NCI-H2196 (cell line): ENCODE measurements around the gene IFI6.
"Not testable (repeated sequence)": the region's sequence is repeated elsewhere in the genome, so short reads cannot be mapped to it uniquely, and the experiment has no call there.

ENCODE experiments used
- DNase-seq: peaks from one replicate; lab custom pipeline; 2025; ENCODE audit not compliant: unreplicated experiment; lab: John Stamatoyannopoulos, UW

IFI6 gene

DNA sequence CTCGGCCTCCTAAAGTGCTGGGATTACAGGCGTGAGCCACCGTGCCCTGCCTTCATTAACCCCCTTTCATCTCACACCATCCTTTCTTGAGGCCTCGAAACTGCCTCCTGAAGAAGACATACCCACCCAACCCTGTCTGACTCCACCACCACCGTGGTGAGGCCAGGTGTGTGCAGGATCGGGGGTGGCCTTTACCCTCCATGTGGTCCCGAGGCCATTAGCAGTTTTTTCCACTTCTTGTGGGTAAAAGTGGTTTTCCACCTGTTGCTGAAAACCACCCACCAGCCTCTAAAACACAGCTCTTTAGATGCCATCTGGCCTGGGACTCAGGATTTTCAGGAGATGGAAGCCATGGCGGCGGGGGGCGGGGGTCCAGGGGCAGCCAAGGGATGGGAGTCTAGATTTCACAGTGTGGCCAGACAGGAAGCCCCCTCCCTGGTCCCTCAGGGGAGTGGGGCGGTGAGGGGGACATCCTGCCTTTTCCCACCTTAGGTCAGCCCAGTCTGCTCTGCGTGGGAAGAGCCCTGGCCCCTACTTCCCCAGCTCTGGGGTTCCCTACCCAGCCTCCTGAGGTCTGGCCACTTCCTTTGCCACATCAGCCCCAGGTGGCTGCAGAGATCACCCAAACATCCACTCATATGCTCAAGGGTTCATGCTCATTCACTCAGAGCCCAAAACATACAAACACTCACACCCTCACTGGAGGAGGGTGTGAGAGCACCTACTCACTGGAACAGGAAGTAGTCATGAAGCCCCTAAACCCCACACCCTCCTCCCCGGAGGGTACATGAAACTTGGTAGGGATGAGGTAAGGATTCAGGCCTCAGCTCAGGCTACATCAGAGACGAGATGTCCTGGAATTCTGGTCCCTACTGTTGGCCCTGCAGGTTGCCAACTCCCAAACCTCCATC, 39.4 kb downstream of the IFI6 start:
- no peak for DNase-seq

DNA sequence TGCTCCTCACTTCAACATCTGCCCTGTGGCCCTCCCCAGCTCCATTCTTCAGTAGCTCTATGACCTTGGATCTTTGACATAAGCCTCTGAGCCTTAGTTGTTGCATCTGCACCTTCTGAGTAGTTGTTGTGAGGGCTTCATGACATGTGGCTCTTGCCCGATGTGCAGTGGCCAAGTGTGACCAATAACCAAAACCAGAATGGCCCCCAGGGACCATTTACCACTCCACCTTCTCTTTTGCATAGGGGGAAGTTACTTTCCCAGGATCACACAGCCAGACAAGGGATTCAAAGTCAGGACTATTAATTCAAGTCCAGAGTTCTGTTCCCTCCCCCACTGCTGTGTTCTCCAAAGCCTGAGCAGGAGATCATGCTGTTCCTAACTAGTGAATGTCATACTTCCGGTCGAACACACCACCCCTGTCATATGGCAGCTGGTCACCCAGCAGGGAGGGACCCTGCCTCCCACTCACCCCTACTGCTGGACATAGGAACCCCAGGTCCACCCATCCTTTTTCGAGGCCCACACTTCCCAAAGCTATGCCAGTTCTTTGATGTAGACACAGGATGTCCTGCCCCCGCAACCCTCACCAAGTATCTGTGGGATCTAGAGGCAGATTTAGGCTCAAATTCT, 41.0 kb downstream of the IFI6 start:
- no peak for DNase-seq

DNA sequence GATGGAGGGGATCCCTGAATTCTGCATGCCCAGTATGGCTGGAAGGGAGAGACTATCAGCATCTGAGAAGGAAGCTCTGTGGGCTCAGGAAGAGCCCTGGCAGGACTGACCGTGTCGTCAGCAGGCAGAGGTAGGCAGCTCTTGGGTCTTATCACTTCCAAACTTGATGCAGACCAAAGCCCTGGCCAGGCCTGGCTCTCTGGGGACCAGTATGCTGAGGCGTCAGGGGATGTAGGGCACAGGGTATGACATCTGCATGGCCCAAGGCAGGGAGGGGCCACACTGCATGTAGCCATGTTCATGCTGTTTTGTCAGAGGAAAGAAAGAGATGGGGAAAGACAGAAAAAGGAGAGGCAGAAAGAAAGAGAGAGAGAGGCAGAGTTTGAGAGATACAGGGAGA, 43.3 kb downstream of the IFI6 start:
- DNase-seq: no peak

DNA sequence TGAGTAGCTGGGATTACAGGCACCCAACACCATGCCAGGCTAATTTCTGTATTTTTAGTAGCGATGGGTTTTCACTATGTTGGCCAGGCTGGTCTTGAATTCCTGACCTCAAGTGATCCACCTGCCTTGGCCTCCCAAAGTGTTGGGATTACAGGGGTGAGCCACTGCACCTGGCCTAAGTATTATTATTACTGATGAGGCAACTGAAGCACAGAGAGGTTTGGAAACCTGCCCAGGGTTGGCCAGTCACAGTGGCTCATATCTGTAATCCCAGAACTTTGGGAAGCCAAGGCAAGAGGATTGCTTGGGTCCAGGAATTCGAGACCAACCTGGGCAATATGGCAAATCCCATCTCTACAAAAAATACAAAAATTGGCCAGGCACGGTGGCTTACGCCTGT, 44.3 kb downstream of the IFI6 start:
- not testable (repeated sequence) for DNase-seq

DNA sequence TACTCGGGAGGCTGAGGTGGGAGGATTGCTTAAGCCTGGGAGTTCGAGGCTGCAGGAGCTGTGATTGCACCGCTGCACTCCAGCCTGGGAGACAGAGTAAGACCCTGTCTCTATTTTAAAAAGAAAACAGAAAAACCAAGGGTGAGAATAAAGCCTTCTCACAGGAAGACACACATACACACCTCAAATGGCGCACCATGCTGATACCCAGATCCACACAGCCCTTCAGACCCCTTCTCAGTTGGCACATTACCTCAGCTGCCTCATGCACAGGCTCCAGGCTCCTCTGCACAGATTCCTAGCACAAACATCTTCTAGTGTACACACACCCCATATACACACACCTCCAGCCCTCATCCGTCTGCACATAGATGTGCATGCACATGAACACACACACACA, 44.9 kb downstream of the IFI6 start:
- DNase-seq: no peak

DNA sequence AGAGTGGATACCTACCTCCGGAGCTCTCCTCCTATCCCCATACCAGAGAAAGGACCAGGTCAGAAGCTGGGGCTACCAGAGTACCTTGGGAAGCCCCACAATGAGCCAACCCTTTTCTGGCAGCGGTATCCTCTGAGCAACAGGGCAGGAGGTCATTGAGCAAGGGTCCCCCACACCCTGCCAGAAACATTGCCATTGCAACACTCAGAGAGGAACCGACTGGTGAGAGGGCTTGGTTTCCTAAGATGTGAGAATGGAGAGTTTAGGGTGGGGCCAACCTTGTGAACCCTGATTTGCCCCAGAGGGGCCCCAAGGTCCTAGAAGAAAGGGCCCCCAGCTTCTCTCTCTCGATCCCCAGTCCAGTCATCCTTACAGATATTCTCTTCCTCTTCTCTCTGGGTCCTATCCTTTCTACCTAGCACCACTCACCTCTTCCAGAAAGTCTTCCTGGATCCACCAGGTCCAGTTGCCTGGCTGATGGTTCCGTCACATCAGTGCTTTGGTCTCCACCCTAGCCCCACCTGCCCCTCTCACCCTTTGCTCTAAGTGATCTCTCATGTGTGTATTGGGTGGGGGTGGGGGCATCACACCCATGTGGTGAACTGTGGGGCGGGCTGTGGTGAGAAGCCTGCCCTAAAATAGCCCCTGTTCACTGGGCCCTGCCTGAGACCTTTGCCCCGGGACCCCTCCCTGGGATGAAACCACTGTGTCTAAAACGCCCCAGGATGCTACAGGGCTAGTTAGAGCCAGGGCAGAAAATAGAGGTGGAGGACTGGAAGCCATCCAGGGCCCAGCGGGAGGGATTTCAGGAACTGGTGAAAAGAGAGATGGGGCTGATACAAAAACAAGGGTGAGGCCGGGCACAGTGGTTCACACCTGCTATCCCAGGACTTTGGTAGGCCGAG, 45.7 kb downstream of the IFI6 start:
- DNase-seq: no peak

DNA sequence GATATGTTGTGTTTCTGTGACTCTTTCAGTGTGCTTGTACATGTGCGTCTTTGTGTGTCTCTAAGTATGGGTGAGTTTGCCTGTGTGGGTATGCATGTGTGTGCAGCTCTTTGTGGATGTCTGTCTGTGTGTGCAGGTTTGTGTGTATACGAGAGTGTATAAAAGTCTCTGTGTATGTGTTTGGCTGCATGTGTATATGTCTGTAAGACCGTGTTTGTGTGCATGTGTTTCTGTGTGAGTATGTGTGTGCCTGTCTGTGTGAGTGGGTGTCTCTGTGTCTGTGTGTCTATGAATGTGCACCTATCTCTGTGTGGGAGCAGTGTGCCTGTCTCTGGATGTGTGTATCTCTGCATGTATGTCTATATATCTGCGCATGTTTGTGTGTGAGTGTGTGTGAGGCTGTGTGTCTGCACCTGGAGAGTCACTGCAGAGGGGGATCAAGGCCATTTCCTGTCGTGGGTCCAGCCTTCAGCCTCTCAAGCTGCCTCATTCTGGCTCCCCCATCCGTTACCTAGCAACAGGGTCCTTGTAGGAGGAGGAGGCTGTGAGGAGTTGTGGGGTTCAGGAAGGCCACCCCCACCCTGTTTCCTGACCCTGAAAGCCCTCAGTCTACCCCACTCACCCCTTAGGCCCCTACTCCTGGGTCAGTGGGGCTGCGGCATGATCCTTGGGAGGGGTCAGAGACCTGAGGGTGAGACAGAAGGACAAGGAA, 47.4 kb downstream of the IFI6 start:
- peak; percentile 66 for DNase-seq

DNA sequence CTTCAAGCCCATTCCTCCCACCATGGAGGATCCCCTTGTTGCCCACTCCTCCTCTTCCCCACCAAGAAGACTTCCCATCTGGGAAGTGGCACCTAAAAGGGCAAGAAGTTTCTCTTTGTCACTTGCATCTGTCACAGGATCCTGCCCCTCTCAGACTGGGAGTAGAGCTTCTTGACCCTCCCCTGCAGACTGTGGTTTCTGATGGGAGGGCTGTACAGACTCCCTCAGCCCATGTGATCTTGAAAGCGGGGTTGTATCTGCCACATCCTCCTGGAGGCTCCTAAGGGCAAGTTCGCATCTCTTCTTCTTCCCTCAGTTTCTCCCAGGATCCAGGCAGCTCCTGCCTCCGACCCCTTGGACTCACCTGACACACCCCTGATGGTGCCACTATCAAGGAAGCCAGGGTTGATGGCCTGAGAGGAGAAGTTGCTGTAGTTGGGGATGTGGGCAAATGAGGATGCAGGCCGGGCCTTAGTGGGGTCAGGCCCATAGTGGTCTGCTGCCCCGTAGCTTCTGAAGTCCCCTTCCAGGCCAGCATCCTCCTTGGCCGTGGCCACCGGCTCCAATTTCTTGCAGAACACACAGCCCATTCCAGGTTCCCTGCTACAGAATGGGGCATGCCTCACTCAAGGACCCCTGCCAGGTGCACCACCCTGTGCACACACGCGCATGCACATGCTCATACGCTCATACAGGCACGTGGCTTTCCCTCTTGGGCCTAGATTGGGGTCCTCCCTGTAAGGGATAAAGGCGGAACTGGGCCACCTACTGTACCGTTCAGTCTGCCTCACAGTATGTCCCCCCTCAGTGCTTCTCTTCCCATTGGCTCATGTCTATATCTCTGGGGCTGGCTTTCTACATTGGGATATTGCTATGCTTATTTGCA, 48.4 kb downstream of the IFI6 start:
- no peak for DNase-seq

DNA sequence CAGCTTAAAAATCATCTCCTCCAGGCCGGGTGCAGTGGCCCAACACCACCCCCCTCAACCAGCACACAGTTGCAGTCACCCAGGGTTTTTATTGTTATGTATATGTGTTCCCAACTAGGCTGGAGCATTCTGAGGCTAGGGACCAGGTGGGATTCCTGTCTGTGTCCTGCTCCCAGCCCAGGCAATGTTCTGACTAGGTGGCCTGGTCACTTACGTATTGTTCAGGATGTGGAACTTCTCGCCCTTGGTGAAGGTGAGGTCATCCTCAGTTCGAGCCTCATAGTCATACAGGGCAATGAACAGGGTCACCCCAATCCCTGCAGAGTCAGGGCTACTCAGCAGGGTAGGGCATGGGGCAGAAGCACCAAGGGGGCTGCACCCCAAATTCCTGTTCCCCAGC, 49.2 kb downstream of the IFI6 start:
- DNase-seq: no peak

DNA sequence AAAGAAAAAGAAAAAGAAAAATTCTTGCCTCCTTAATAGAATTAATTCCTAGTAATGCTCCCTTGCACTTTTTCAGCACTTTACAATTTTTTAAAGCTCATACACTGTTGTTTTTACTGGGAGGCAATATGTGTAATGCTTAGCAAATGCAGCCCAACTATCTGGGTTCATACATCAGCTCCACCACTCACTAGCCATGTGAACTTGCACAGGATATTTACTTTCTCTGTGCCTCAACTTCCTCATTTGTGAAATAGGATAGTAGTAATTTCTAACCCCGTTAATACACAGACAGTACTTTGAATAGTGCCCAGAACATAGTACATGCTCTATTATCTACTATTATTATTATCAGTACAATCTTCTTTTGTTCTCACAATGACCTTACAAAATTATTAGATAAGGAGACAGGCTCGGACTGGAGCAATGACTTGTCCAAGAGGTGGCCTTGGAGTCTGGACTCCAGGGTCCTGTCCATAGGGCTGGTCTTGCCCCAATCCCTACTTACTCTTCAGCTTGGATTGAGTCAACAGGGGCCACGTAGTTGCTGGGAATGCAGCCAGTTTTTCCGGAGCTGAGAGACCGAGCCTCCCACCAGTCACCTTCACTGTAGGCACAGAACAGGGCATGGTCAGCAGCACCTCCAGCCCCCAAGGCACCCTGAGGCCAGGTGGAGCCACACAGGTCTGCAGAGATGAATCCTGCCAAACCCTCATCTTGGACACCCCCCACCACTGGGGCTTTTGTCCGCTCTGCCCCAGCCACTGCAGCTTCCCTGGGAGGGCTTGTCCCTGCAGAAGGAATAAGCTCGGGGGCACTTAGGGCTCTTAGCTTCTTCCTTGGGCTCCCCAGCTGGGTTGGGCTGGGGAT, 50.7 kb downstream of the IFI6 start:
- no peak for DNase-seq

DNA sequence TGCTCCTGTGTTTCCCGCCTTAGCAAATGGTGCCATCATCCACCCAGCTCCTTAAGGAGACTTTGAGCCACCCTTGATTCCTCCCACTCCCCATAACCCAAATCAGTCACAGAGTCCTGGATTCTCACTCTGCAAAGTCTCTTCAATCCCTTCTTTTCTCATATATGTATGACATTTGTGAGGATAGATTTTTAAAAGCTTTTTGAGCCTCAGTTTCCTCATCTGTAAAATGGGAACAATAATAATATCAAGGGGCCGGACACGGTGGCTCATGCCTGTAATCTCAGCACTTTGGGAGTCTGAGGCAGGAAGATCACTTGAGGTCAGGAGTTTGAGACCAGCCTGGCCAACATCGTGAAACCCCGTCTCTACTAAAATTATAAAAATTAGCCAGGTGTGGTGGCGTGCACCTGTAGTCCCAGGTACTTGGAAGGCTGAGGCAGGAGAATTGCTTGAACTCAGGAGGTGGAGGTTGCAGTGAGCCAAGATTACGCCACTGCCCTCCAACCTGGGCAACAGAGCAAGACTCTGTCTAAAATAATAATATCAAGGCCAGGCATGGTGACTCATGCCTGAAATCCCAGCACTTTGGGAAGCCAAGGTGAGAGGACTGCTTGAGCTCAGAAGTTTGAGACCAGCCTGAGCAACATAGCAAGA, 52.1 kb downstream of the IFI6 start:
- not testable (repeated sequence) for DNase-seq

DNA sequence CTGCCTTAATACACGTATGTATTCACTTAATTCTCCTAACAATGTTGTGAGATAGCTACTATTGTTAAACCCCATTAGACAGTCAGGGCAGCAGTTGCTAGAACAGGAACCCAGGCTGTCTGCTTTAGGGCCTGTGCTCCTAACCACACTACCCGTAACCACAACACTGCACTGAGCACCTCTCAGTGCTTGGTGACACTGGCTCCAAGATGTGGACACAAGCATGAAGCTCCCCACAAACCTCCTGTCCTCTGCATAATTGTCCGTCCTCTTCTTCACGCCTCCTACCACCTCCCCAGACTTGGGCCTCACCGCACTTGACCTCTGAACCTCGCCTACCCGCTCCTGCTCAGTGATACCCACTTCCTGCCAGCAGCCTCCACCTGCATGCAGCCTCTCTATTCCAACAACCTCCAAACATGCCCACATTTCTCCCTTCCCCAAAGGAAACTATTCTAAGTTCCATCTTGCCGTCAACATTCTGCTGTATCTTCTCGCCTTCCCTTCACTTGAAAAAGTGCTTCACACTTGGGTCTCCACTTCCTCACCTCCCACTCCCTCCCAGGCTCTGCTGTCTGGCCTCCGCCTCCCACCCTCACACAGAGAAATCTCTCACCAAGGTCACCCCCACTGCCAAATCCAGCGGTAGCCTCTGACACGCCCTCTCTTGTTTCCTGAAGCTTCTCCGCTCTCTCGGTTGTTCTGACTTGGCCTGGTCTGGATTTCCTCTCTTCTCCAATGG, 53.5 kb downstream of the IFI6 start:
- DNase-seq: no peak

DNA sequence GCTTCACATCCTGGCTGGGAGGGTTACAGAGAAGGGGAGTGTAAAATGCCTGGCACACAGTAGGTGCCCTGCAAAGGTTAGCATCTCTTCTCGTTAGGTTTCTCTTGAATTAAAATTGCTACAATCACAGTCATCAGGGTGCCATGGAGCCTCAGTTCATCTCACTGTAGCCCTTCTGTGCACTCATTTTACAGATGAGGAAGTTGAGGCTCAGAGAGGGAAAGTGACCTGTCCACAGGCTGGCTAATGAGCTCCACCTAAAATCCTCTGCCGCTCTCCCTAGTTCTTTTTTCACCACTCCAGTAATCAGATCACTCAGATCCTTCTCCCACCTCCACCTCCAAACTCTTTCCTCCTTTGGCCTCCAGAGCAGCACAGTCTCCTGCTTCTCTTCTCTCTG, 54.6 kb downstream of the IFI6 start:
- no peak for DNase-seq

DNA sequence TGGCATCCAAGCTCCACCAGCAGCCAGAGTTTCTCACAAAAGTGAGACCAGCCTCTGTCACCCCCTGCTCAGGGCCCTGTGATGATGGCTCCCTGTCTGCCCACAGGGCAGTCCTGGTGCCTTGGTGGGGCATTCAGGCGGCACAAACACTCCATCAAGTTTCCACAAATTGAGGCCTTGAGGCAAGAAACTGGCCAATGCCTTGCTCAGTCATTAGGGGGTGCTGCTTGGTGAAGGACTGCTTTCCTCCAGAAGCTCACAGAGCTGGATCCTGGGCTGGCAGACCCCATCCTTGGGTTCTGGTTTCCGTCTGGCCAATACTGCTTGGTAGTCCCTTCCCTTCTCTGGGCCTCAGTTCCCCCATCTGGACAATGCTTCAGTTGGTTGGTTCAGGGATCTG, 55.6 kb downstream of the IFI6 start:
- no peak for DNase-seq
